ENCODE measurements around the gene ERLEC1.

Gene ERLEC1

GRCh38 chr2:53856272-53856671 is 69.4 kb downstream of the ERLEC1 start:
- no peak overlapping the region for H3K4me2 ChIP-seq (ENCODE audit: insufficient read depth, low read length)
- H3K27ac ChIP-seq (ENCODE audit: low read length) = no peak overlapping the region
- H3K4me3 ChIP-seq (ENCODE audit: low read depth in 1 of 2, low read length in 2 of 2) = no peak overlapping the region
- TF ChIP-seq CTCF (IDR thresholded peaks at IDR 0.05; ENCODE audit: borderline replicate concordance, extremely low read depth, low read length, poor library complexity, severe bottlenecking) (no peak), EZH2 (IDR thresholded peaks at IDR 0.05; ENCODE audit: borderline replicate concordance, low read depth, low read length, severe bottlenecking) (no peak)
- no peaks in the 10 kb centered on the region for H3K27me3 ChIP-seq (ENCODE audit: insufficient read depth, low read length, poor library complexity)
- H3K9me3 ChIP-seq (ENCODE audit: insufficient read depth, low read length, severe bottlenecking) = no peaks in the 10 kb centered on the region
- DNase-seq (no peak), ATAC-seq (ENCODE audit: insufficient read depth, low read depth) (no peak)
- H3K36me3 ChIP-seq (ENCODE audit: insufficient read depth, low read length) = peaks cover 32% of the 10 kb centered on the region
- no peak overlapping the region for H3K9ac ChIP-seq (ENCODE audit: low read depth, low read length)
- no peaks in the 10 kb centered on the region for H3K4me1 ChIP-seq (ENCODE audit: insufficient read depth, low read length)
- H4K20me1 ChIP-seq (ENCODE audit: insufficient read depth, low read length) = 0 out of 2 replicates have a peak, but pooled peaks cover 7% of the 10 kb centered on the region
- no peak overlapping the region for H2AFZ ChIP-seq (ENCODE audit: low read depth, low read length)
- H3K79me2 ChIP-seq (ENCODE audit: insufficient read depth, low read length) = no peaks in the 10 kb centered on the region

- Histone ChIP-seq H3K4me1 (ENCODE audit: insufficient read depth, low read length) (no peaks in the 10 kb centered on the region), H3K9ac (ENCODE audit: low read depth, low read length) (no peak within 1 kb of the TSS), H3K4me3 (ENCODE audit: low read depth in 1 of 2, low read length in 2 of 2) (no peak within 1 kb of the TSS), H3K27me3 (ENCODE audit: insufficient read depth, low read length, poor library complexity) (no peaks in the 10 kb centered on the region), H3K9me3 (ENCODE audit: insufficient read depth, low read length, severe bottlenecking) (no peaks in the 10 kb centered on the region), H3K36me3 (ENCODE audit: insufficient read depth, low read length) (peaks cover 31% of the 10 kb centered on the region), H3K27ac (ENCODE audit: low read length) (no peak within 1 kb of the TSS), H2AFZ (ENCODE audit: low read depth, low read length) (no peak within 1 kb of the TSS), H3K79me2 (ENCODE audit: insufficient read depth, low read length) (no peaks in the 10 kb centered on the region), H3K4me2 (ENCODE audit: insufficient read depth, low read length) (no peak within 1 kb of the TSS), H4K20me1 (ENCODE audit: insufficient read depth, low read length) (no peaks in the 10 kb centered on the region)
- ATAC-seq (ENCODE audit: insufficient read depth, low read depth) (no peak), DNase-seq (no peak)
- TF ChIP-seq CTCF (IDR thresholded peaks at IDR 0.05; ENCODE audit: borderline replicate concordance, extremely low read depth, low read length, poor library complexity, severe bottlenecking) = no peak
- TF ChIP-seq EZH2 (IDR thresholded peaks at IDR 0.05; ENCODE audit: borderline replicate concordance, low read depth, low read length, severe bottlenecking) = no peak
Measured at GRCh38 chr2:53859206-53860181, 72.7 kb downstream of the ERLEC1 start, which contains the start of gene GPR75. GPR75 (minus strand) TSS chr2:53859967; CDS start chr2:53854756, 5,211 bp downstream.

- Histone ChIP-seq H3K9ac (ENCODE audit: low read depth, low read length) (no peak overlapping the region), H3K4me2 (ENCODE audit: insufficient read depth, low read length) (no peak overlapping the region), H3K36me3 (ENCODE audit: insufficient read depth, low read length) (peaks cover 41% of the 10 kb centered on the region), H3K9me3 (ENCODE audit: insufficient read depth, low read length, severe bottlenecking) (no peaks in the 10 kb centered on the region), H3K79me2 (ENCODE audit: insufficient read depth, low read length) (no peaks in the 10 kb centered on the region), H3K4me3 (ENCODE audit: low read depth in 1 of 2, low read length in 2 of 2) (no peak overlapping the region), H3K4me1 (ENCODE audit: insufficient read depth, low read length) (no peaks in the 10 kb centered on the region), H3K27ac (ENCODE audit: low read length) (no peak overlapping the region), H2AFZ (ENCODE audit: low read depth, low read length) (no peak overlapping the region), H3K27me3 (ENCODE audit: insufficient read depth, low read length, poor library complexity) (no peaks in the 10 kb centered on the region), H4K20me1 (ENCODE audit: insufficient read depth, low read length) (no peaks in the 10 kb centered on the region)
- no peak for TF ChIP-seq EZH2 (IDR thresholded peaks at IDR 0.05; ENCODE audit: borderline replicate concordance, low read depth, low read length, severe bottlenecking)
- no peak for TF ChIP-seq CTCF (IDR thresholded peaks at IDR 0.05; ENCODE audit: borderline replicate concordance, extremely low read depth, low read length, poor library complexity, severe bottlenecking)
- ATAC-seq (ENCODE audit: insufficient read depth, low read depth) (no peak), DNase-seq (no peak)
Measured at GRCh38 chr2:53861824-53862223, 75.0 kb downstream of the ERLEC1 start.
